ENCODE data around the gene LMO1. TPM values are rescaled to one million over a fixed set of nuclear protein-coding genes. Genes with fewer than 3 reads are reported as not detected.

Gene LMO1
- polyA plus RNA-seq, 1 donor (not counting 4 experiments of a cell fraction or from before 2014, with no cell fraction given), result 0.08 TPM

- H3K36me3 ChIP-seq (ENCODE audit: control insufficient read depth in 2 of 2, extremely low read depth in 1 of 2, insufficient read depth in 2 of 2, low read length in 2 of 2), result no peaks in the 10 kb centered on the region
- H3K79me2 ChIP-seq (ENCODE audit: control insufficient read depth, insufficient read depth, low read length), result no peaks in the 10 kb centered on the region
- H3K9me3 ChIP-seq (ENCODE audit: control insufficient read depth, low read depth, low read length), result no peaks in the 10 kb centered on the region
- H3K27ac ChIP-seq (ENCODE audit: control insufficient read depth, insufficient read depth, low read length), result no peak overlapping the region
- DNase-seq (ENCODE audit: low read depth, low spot score) (no peak), FAIRE-seq (no peak)
- no peaks in the 10 kb centered on the region for H4K20me1 ChIP-seq (ENCODE audit: control insufficient read depth, extremely low read depth, insufficient read depth, low read length)
- H3K4me2 ChIP-seq (ENCODE audit: control insufficient read depth, extremely low read depth, insufficient read depth, low read depth, low read length), result no peak overlapping the region
- no peak overlapping the region for H2AFZ ChIP-seq (ENCODE audit: control insufficient read depth, low read length)
- no peaks in the 10 kb centered on the region for H3K9me1 ChIP-seq (ENCODE audit: control insufficient read depth, extremely low read depth, insufficient read depth, low read length)
- peaks cover 44% of the 10 kb centered on the region for H3K27me3 ChIP-seq (ENCODE audit: control insufficient read depth, extremely low read depth, insufficient read depth, low read length)
- no peak overlapping the region for H3K9ac ChIP-seq (ENCODE audit: control insufficient read depth, extremely low read depth, insufficient read depth, low read length)
- dilution Hi-C loops (cut with MboI; ENCODE audit: extremely low pct_ligation_motif_present, low sequenced_read_pairs), result no loop called here
- peaks cover 25% of the 10 kb centered on the region for H3K4me1 ChIP-seq (ENCODE audit: control insufficient read depth, extremely low read depth, insufficient read depth, low read length)
- TF ChIP-seq CTCF (optimal IDR thresholded peaks at IDR 0.05 in 1 of 3, IDR thresholded peaks at IDR 0.05 in 1 of 3, conservative IDR thresholded peaks at IDR 0.05 in 1 of 3; ENCODE audit: extremely low read depth in 1 of 3, insufficient read depth in 2 of 3, low read length in 3 of 3), result no peak
- no peak for TF ChIP-seq EZH2 (IDR thresholded peaks at IDR 0.05; ENCODE audit: low read length)
- no peak overlapping the region for H3K4me3 ChIP-seq (ENCODE audit: control insufficient read depth in 2 of 3, extremely low read depth in 1 of 3, insufficient read depth in 2 of 3, low read depth in 1 of 3, low read length in 3 of 3)
These were observed 2.4 kb downstream of the LMO1 start for GRCh38 chr11:8261291-8261690.

- TF ChIP-seq EZH2 (IDR thresholded peaks at IDR 0.05; ENCODE audit: low read length), result no peak
- TF ChIP-seq CTCF (optimal IDR thresholded peaks at IDR 0.05 in 1 of 3, IDR thresholded peaks at IDR 0.05 in 1 of 3, conservative IDR thresholded peaks at IDR 0.05 in 1 of 3; ENCODE audit: extremely low read depth in 1 of 3, insufficient read depth in 2 of 3, low read length in 3 of 3), result no peak
- H3K9ac ChIP-seq (ENCODE audit: control insufficient read depth, extremely low read depth, insufficient read depth, low read length), result no peak overlapping the region
- no peak overlapping the region for H3K27ac ChIP-seq (ENCODE audit: control insufficient read depth, insufficient read depth, low read length)
- H3K9me1 ChIP-seq (ENCODE audit: control insufficient read depth, extremely low read depth, insufficient read depth, low read length), result no peaks in the 10 kb centered on the region
- dilution Hi-C loops (cut with MboI; ENCODE audit: extremely low pct_ligation_motif_present, low sequenced_read_pairs), result no loop called here
- no peaks in the 10 kb centered on the region for H3K79me2 ChIP-seq (ENCODE audit: control insufficient read depth, insufficient read depth, low read length)
- peaks cover 40% of the 10 kb centered on the region for H3K27me3 ChIP-seq (ENCODE audit: control insufficient read depth, extremely low read depth, insufficient read depth, low read length)
- H2AFZ ChIP-seq (ENCODE audit: control insufficient read depth, low read length), result no peak overlapping the region
- H3K4me3 ChIP-seq (ENCODE audit: control insufficient read depth in 2 of 3, extremely low read depth in 1 of 3, insufficient read depth in 2 of 3, low read depth in 1 of 3, low read length in 3 of 3), result no peak overlapping the region
- no peaks in the 10 kb centered on the region for H4K20me1 ChIP-seq (ENCODE audit: control insufficient read depth, extremely low read depth, insufficient read depth, low read length)
- H3K9me3 ChIP-seq (ENCODE audit: control insufficient read depth, low read depth, low read length), result no peaks in the 10 kb centered on the region
- no peaks in the 10 kb centered on the region for H3K36me3 ChIP-seq (ENCODE audit: control insufficient read depth in 2 of 2, extremely low read depth in 1 of 2, insufficient read depth in 2 of 2, low read length in 2 of 2)
- FAIRE-seq (no peak), DNase-seq (ENCODE audit: low read depth, low spot score) (no peak)
- H3K4me1 ChIP-seq (ENCODE audit: control insufficient read depth, extremely low read depth, insufficient read depth, low read length), result peaks cover 25% of the 10 kb centered on the region
- H3K4me2 ChIP-seq (ENCODE audit: control insufficient read depth, extremely low read depth, insufficient read depth, low read depth, low read length), result no peak overlapping the region
These were observed 3.3 kb downstream of the LMO1 start for GRCh38 chr11:8260202-8260966.

Data from keratinocyte (primary cell).